ENCODE data around the gene KRT28. TPM values are rescaled to one million over a fixed set of nuclear protein-coding genes. Genes with fewer than 3 reads are reported as not detected.

Gene KRT28
- total RNA-seq, 4 donors from 2014 or later: 1.0 to 32.0 (median 11.6) TPM

DNA sequence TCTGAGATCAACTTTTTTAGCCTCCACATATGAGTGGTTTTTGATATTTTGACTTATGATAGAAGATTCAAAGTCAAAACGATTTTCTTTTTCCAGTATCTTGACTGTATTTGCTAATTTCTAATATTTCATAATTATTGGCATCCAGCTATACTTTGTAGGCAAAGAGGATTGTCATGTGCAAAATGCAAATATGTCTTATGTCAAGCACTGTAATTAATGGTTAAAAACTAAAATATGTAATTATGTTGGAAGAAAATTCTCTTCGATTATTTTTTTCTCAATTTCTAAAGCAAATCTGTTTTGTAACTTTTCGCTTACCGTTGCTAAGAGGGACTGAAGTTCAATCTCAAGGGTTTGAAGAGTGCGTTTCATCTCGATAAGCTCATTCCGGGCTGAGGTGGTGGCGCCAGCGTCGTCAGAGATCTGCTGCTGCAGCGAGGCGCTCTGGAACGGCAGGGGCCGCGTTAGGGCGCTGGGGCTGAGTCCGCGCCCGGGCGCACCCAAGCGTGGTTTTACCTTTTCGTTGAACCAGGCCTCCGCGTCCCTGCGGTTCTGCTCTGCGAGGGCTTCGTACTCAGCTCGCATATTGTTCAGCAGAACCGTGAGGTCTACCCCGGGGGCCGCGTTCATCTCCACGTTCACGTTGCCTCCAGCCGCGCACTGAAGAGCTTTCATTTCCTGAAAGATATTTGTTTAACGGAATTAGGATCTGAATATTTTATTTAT, 20.4 kb downstream of the KRT28 start:
- DNase-seq (ENCODE audit: low spot score in 2 of 2): no peak
- Histone ChIP-seq H3K27me3 (peaks cover 44% of the 10 kb centered on the region), H3K27ac (no peak overlapping the region), H3K4me3 (peak overlapping the region; percentile 36), H3K9me3 (no peaks in the 10 kb centered on the region), H3K36me3 (no peaks in the 10 kb centered on the region), H3K4me1 (peaks cover 4% of the 10 kb centered on the region)
- WGBS: 33% methylated on average over 35 of the region's 37 CpGs
- TF ChIP-seq EP300 (IDR thresholded peaks at IDR 0.05) (no peak), POLR2AphosphoS5 (IDR thresholded peaks at IDR 0.05) (no peak), POLR2A (IDR thresholded peaks at IDR 0.05) (no peak)
- TF ChIP-seq, protein P1, sequence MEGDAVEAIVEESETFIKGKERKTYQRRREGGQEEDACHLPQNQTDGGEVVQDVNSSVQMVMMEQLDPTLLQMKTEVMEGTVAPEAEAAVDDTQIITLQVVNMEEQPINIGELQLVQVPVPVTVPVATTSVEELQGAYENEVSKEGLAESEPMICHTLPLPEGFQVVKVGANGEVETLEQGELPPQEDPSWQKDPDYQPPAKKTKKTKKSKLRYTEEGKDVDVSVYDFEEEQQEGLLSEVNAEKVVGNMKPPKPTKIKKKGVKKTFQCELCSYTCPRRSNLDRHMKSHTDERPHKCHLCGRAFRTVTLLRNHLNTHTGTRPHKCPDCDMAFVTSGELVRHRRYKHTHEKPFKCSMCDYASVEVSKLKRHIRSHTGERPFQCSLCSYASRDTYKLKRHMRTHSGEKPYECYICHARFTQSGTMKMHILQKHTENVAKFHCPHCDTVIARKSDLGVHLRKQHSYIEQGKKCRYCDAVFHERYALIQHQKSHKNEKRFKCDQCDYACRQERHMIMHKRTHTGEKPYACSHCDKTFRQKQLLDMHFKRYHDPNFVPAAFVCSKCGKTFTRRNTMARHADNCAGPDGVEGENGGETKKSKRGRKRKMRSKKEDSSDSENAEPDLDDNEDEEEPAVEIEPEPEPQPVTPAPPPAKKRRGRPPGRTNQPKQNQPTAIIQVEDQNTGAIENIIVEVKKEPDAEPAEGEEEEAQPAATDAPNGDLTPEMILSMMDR (IDR thresholded peaks at IDR 0.05): no peak

DNA sequence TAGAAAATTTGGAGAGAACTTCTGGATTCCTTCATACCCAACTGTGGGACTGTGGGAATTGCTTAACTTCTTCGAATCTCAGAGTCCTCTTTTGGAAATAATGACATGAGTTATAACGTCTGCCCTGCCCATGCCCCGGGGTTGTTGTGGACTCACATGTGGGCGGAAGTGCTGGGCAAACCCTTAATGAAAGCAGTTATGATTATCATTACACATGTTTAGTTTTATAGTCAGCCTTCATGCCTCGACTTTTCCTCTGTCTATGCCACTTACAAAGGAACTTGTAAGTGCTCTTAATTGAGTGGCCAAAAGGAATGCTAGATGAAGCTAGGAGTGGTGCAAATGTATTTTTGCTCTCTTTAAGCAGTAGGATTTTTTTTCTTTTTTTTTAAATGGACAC, 21.3 kb downstream of the KRT28 start:
- H3K27me3 ChIP-seq: peaks cover 45% of the 10 kb centered on the region
- 30% methylated on average over 5 of the region's 5 CpGs for WGBS
- DNase-seq (ENCODE audit: low spot score in 2 of 2): no peak

DNA sequence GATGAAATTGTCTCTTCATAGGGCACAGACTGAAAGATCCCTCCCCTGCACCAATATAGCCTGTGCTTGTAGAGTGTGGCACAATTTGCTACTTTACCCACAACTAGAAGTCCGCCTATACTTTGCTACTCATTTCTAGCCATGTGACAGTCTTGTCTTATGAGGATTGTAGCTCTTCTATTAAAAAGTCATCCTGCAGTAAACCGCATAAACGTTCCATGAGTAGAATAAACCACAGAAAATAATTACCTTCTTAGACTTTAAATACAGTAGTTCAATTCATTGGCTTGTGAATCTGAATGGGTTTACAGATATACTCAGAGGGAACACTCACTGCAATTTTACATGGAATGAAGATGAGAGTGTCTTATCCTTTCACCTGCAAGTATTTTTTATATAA, 21.8 kb downstream of the KRT28 start:
- TF ChIP-seq, protein P1 (IDR thresholded peaks at IDR 0.05): no peak
- TF ChIP-seq POLR2A (IDR thresholded peaks at IDR 0.05) (no peak), POLR2AphosphoS5 (IDR thresholded peaks at IDR 0.05) (no peak), EP300 (IDR thresholded peaks at IDR 0.05) (no peak)
- no peaks in the 10 kb centered on the region for H3K36me3 ChIP-seq
- DNase-seq (ENCODE audit: low spot score in 2 of 2): no peak
- H3K9me3 ChIP-seq: no peaks in the 10 kb centered on the region
- peaks cover 4% of the 10 kb centered on the region for H3K4me1 ChIP-seq
- H3K27ac ChIP-seq: no peak overlapping the region
- no peak overlapping the region for H3K4me3 ChIP-seq
- peaks cover 45% of the 10 kb centered on the region for H3K27me3 ChIP-seq
- 82% methylated on average over 3 of the region's 3 CpGs for WGBS

More for the DNA sequence above, 21.3 kb downstream of the KRT28 start:
- Histone ChIP-seq H3K4me3 (no peak overlapping the region), H3K27ac (no peak overlapping the region), H3K4me1 (peaks cover 4% of the 10 kb centered on the region), H3K9me3 (no peaks in the 10 kb centered on the region), H3K36me3 (no peaks in the 10 kb centered on the region)
- TF ChIP-seq EP300 (IDR thresholded peaks at IDR 0.05): no peak
- TF ChIP-seq, protein P1 (IDR thresholded peaks at IDR 0.05): no peak
- TF ChIP-seq POLR2A (IDR thresholded peaks at IDR 0.05): no peak
- no peak for TF ChIP-seq POLR2AphosphoS5 (IDR thresholded peaks at IDR 0.05)

DNA sequence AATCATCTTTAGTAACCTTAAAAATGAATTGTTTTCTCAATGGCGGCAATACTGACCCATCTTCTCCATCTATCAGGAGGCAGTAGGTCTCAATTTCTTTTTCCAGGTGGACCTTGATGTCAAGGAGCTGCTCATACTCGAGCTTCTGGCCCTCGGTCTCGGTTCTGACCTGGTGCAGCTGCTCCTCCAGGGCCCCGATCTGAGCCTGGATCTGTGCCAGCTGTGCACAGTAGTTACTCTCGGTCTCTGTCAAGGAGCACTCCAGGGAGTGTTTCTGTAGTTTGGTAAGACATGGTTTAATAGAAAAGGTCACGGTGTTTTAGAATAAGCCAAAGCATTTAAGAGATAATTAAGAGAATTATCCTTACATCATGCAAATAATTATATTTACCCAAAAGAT, 22.3 kb downstream of the KRT28 start:
- 85% methylated on average over 7 of the region's 7 CpGs for WGBS
- peaks cover 4% of the 10 kb centered on the region for H3K4me1 ChIP-seq
- no peaks in the 10 kb centered on the region for H3K36me3 ChIP-seq
- no peak for TF ChIP-seq EP300 (IDR thresholded peaks at IDR 0.05)
- TF ChIP-seq, protein P1 (IDR thresholded peaks at IDR 0.05): no peak
- no peak for TF ChIP-seq POLR2AphosphoS5 (IDR thresholded peaks at IDR 0.05)
- no peak for TF ChIP-seq POLR2A (IDR thresholded peaks at IDR 0.05)
- no peak for DNase-seq (ENCODE audit: low spot score in 2 of 2)
- no peak overlapping the region for H3K4me3 ChIP-seq
- H3K27ac ChIP-seq: no peak overlapping the region
- no peaks in the 10 kb centered on the region for H3K9me3 ChIP-seq
- peaks cover 43% of the 10 kb centered on the region for H3K27me3 ChIP-seq

DNA sequence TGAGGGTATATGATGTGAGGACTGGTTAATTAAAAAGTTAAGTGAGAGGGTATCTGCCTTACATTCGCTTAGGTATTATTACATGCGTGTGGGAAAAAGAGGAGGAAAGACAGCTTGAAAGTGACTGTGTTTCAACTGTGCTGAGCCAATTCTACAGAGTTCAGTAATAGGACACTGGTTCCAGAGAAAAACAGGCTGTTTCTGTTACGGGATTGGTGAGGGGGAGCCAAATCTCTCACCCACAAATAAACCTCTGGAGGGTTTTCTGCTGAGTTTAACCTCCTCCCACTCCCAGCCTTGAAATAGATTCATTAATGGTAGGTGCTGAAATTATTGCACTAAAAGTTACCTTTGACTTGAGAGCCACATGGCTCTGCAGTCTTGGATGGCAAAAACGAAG, 23.8 kb downstream of the KRT28 start:
- 69% methylated on average over 4 of the region's 4 CpGs for WGBS
- TF ChIP-seq POLR2A (IDR thresholded peaks at IDR 0.05): no peak
- TF ChIP-seq POLR2AphosphoS5 (IDR thresholded peaks at IDR 0.05): no peak
- TF ChIP-seq EP300 (IDR thresholded peaks at IDR 0.05): no peak
- TF ChIP-seq, protein P1 (IDR thresholded peaks at IDR 0.05): no peak
- Histone ChIP-seq H3K27ac (no peak overlapping the region), H3K4me1 (peaks cover 4% of the 10 kb centered on the region), H3K4me3 (no peak overlapping the region), H3K27me3 (peaks cover 45% of the 10 kb centered on the region), H3K36me3 (no peaks in the 10 kb centered on the region), H3K9me3 (no peaks in the 10 kb centered on the region)
- no peak for DNase-seq (ENCODE audit: low spot score in 2 of 2)
